Fibroblast of skin of left quadriceps (primary cell): ENCODE measurements around the gene ADAR.

Source experiments
- DNase-seq, 2 experiments: peaks; one replicate each; pipeline ENCODE4 v3.0.0-alpha.2; 2013; ENCODE audit warnings: low read depth in 2 of 2

Gene ADAR

DNA sequence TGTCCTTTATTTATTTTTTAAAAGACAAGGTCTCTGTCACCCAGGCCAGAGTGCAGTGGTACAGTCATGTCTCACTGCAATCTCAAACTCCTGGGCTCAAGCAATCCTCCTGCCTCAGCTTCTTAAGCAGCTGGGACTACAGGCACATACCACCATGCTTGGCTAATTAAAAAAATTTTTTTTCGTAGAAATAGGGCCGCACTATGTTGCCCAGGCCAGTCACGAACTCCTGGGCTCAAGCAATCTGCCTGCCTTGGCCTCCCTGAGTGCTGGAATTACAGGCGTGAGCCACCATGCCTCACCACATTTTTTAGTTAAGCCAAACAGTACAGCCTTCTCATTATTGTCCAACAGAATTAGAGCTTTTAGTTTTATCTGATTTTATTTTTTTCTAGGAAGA is 7.4 kb upstream of the ADAR start:
- DNase-seq, result no peak

DNA sequence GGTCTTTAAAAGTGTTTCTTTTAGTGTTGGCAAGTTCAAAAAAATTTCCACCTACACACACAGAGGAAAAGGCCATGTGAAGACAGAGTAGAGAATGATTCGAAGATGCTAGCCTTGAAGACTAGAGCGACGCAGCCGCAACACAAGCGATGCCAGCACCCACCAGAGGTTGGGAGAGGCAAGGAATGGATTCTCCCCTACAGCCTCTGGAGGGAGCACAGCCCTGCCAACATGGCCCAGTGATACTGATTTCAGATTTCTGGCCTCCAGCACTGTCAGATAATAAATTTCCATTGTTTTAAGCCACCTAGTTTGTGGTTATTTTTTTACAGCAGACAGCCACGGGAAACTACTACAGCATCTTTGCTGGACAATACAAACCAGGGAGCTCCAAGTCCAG is 6.9 kb upstream of the ADAR start:
- no peak for DNase-seq

DNA sequence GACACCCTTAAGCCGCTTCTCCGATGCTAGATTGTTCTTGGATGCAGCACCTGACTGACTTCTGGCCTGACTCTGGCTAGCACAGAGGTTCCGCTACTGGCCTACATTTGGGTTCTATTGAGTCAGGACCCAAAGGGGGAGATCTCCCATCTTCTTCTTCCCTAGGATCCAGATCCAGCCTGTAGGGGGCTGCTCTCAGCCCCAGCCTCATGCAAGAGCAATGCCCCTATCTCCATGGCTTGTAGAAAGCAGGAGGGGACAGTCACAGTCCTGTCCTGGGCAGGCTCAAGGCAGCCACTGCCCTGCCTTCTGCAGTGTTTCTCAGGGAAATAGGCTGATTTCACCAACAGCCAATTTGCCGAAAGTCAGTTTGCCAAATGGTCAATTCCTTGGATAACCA is 6.3 kb upstream of the ADAR start:
- no peak for DNase-seq

- no peak for DNase-seq
Measured at GRCh38 chr1:154611150-154611862, 3.3 kb upstream of the ADAR start.

GRCh38 chr1:154609398-154610380 is 1.7 kb upstream of the ADAR start:
- DNase-seq, result no peak

- DNase-seq, result peak in 1 of 2 experiments; percentile 37
Measured at GRCh38 chr1:154608397-154609270, 648 bp upstream of the ADAR start.

DNA sequence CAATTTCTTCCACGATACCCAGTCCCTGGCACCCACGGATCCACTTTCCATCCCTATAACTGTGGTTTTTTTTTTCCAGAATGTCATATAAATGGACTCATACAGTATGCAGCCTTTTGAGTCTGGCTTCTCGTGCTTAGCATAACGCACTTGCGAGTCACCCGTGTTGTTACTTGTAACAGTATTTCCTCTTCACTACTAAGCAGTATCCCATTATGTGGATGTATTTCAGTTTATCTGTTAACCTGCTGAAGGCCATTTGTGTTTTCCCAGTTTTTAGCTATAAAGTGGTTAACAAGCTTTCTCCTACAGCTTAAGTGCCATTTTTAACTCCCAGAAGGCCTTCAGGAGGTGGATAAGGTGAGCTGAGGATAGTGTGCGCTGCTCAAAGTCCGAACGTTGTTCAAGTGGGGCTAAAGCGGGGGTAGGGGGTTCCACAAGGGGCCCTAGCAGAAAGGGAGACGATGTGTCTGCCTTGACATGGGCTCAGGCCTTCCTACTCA is 829 bp downstream of the ADAR start:
- no peak for DNase-seq

DNA sequence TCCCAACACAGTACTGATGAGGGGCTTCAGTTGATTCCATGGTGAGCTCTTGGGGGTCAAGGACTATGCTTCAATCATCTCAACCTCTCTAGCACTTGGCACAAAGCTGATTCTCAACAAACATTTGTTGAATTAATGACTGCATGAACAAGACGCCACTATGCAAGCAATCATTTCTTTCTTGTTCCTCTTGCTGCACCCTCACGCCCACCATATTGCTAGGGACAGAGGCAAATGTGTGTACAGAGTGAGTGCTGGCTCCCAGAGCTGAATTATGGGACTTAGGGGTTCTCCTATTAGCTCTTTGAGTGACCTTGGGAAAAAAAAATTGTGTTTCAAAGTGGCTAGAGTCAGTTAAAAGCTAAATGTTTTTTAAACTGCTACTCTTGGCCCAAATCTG is 2.5 kb downstream of the ADAR start:
- DNase-seq, result no peak

DNA sequence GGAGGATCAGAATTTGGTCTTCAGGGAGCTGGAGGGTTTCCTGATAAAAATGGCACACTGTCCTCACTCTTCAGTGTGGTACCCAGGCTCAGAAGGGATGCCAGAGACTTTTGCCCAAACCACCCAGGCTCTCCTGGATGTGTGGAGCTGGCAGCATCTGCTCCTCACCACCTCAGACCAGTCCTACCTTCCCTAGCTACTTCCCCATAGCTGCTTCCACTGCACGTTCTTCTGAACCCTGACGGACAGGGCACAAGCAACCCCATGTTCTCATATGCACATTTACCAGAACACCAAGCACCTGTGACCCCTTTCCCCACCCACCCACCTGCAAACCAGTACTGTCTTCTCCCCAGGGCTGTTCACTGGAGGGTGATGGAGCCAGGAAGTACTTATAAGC is 4.7 kb downstream of the ADAR start:
- DNase-seq, result no peak

GRCh38 chr1:154599658-154600057 is 8.3 kb downstream of the ADAR start:
- DNase-seq, result no peak

DNA sequence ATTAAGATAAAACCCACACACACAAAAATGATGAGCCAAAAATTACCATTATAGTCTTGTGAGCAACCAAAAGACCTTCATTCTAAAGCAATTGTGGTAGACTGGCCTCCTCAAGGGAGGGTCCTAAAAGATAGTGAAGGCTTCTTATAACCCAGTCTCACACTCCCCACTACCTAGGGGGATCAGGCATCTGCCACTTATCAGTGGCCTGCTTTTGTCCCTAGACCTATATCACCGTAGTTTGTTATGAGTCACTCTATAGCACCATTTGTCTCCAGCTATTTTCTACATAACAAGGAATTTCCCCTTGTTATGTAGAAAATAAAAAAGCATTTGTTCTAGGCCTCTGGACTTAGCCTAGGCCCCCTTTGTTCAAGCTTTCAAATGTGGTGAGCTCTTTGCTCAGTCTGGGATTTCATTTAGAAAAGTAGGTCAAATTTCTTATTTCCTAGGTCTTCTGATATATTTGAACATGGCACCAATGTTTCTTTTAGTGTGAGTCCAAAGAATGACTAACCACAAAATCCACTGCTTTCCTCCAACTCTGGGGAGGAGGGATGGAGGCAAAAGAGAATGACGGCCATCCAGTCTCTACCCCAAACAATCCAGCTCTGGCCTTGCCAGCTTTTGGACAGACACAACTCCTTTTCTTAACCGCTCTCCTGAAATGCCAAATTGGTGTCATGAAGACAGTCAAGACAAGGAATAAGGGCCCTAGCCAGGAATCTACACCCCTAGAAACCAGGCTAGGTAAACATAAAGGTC is 8.9 kb downstream of the ADAR start:
- no peak for DNase-seq

DNA sequence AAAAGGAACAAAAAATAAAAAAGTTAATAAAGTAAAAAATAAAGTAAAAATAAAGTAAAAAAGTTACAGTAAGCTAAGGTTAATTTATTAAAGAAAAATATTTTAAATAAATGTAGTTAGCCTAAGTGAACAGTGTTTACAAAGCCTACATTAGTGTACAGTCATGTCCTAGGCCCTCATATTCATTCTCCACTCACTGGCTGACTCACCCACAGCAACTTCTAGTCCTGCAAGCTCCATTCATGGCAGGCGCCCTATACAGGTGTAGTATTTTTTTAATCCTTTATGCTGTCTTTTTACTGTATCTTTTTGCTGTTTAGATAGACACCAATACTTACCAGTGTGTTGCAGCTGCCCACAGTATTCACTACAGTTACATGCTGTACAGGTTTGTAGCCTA is 12.4 kb downstream of the ADAR start:
- DNase-seq, result no peak

DNA sequence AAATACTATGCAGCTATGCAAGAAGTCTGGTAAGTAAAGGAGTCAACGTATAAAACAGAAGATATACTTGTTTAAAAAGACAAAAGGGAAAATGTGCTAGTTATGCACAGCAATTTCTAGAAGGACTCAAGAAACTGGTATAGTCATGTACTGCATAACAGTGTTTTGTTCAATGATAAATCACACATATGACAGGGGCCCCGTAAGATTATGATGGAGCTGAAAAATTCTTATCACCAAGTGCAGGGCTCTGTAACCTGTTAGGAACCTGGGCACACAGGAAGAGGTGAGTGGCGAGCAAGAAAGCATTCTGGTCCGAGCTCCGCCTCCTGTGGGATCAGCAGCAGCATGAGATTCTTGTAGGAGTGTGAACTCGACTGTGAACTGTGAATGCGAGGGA is 13.2 kb downstream of the ADAR start:
- no peak for DNase-seq

- DNase-seq, result no peak
Measured at GRCh38 chr1:154593390-154593789, 14.6 kb downstream of the ADAR start.

- no peak for DNase-seq
Measured at GRCh38 chr1:154591206-154591605, 16.8 kb downstream of the ADAR start.

GRCh38 chr1:154590756-154591155 is 17.2 kb downstream of the ADAR start:
- no peak for DNase-seq

GRCh38 chr1:154589780-154590179 is 18.2 kb downstream of the ADAR start:
- no peak for DNase-seq

DNA sequence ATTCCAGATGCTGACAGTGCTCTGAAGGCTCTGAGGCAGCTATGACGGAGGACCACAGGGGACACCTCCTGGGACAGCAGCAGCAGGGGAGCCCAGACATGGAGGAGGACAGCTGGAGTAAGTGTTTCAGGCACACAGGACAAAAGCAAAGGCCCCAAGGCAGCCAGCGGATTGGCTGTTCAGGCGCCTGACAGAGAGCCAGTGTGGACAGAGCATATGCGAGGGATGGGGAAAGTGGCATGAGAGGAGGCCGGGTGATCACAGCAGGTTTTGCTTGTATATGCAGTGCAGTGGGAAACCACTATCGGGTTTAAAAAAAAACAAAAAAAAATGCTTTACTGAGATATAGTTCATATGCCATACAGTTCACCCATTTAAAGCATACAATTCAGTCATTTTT is 21.3 kb downstream of the ADAR start:
- no peak for DNase-seq

DNA sequence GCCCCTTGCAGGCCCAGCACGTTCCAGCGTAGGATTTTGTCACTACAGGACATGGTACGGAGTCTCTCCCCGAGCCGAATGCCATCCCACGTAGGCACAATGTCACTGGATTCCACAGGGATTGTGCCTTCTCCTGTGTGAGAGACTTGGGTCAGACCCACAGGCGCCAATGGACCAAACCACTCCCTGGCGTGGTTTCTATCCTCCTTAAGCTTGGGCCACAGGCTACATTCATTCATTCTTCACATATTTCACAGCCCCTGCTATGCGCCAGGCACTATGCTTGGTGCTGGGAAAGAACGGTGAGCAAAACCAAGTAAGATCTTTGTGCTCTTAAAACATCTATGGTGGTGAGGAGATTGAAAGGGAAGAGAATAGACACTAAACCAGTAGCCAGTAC is 21.8 kb downstream of the ADAR start:
- DNase-seq, result no peak

DNA sequence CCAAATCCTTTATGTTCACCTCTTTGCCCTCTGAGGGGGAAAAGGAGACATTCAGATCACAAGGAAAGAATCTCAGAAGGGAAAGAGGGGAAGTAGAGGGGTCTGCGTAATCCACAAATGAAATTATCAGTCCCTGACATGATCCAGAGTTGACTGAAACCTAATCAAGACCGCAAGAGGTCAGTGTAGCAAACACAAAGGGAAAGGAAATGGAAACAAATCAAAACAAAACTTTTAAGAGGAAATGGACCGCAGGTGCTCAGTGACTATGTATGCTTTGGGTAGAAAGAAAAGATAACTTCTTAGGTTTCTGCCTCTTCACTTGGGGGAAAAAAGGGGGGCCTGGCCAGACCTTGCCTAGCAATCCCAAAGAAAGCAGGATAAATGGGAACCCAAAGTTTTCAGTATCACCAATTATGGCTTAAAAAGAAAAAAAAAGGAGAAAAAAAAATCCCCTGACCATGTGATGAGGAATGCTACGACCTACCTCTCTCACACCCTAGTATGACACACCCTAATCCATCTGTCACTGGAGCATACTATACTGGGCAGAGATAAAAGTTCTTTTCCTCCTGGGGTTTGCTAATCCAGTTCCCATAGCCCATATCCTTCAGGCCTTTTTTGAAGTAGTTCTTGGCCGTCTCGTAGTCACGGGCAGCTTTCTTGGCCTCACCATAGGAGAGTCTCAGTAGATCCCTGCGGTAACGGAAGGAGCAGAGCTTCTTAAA is 23.6 kb downstream of the ADAR start:
- DNase-seq, result no peak
